Choroid plexus epithelial cell (primary cell): ENCODE results near the gene ATP5F1A.
A peak's percentile ranks its signal among the peaks of the same experiment; 100 is the strongest.
"Not testable (repeated sequence)": the region's sequence is repeated elsewhere in the genome, so short reads cannot be mapped to it uniquely, and the experiment has no call there.

Experiments
- DNase-seq: peaks from one replicate; pipeline ENCODE4 v3.0.0-alpha.2; 2010; ENCODE audit warnings: low read depth
- H3K4me3 ChIP-seq: 2 replicates; pipeline ENCODE4 v1.5.1; 2011; ENCODE audit warnings: low read depth, mild to moderate bottlenecking, control low read depth, low read length, moderate library complexity
- CTCF ChIP-seq: conservative IDR thresholded peaks from 2 replicates; pipeline ENCODE4 v1.5.1; 2011; ENCODE audit warnings: low read depth, mild to moderate bottlenecking, control low read depth, inconsistent platforms, low read length, moderate library complexity

ATP5F1A gene

DNA sequence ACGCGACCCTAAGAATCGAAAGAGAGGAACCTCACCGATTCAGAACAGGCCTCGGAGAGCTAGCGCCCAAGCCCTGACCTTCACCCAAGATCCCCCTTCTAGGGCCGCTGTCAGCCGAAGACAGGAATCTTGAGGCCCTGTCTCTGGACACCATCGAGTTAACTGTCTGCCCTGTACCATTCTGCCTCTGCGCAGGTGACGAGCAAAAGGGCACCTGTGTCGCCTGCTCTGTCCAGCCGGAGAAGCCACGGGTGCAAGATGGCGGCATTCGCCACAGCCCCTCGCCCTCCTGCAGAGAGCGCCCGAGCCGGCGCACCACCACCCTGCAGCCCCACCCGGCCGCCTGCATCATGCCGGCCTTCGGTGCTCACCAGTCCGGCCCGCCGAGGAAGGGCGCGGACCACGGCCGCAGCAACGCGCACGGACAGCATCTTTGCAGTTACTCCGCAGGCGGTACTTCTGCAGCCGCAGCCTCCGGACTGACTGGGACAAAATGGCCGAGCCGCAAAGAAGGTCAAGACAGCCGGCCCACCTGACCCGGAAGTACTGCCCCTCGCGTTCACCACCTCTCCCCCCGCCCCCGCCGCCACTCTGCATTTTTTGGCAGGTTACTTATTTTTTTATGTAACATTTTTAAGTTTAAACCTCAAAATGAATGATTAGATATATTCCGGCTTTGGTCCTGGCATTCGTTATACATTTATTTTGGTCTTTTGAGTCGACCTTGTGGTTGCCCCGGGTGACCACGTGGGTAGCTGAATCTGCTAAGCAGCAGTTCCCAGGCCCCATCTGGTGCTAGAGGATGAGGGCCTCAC is at the start of gene ATP5F1A:
TSS of gene ATP5F1A (minus strand) at position 496 of the 815 bp plus-strand sequence. CDS start at position 431, 65 bp downstream.
- peak within 1 kb of the TSS; percentile 79 for H3K4me3 ChIP-seq
- TF ChIP-seq CTCF: no peak
- DNase-seq: peak; percentile 83

DNA sequence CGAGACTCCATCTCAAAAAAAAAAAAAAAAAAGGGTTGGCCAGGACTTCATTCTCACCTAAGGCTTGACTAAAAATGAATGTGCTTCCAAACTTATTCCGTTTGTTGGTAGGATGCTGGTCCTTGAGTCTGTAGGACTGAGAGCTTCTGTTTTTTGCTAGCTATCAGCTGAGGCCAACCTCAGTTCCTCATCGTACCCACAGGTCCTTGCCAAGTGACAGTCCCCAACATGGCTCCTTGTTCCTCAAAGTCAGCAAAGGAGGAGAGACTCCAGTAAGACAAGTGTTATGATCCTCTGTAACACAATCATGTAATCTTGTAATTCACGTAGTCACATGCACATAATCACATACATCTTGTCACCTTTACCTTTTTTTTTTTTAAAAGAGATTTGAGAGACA is 43.1 kb upstream of the ATP5F1A start:
- DNase-seq: no peak

DNA sequence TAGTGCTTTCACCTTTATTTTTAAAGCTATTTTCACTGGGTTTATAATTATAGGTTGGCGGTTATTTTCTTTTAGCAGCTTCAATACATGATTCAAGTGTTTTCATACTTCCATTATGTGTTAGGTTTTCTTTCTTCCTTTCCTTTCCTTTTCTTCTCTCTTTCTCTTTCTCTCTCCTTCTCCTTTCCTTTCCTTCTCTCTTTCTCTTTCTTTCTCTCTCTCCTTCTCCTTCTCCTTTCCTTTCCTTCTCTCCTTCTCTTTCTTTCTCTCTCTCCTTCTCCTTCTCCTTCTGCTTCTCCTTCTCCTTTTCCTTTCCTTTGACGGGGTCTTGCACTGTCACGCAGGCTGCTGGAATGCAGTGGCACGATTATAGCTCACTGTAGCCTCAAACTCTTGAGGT is 42.1 kb upstream of the ATP5F1A start:
- no peak for DNase-seq
- H3K4me3 ChIP-seq: no peak overlapping the region
- TF ChIP-seq CTCF: no peak

More for the DNA sequence above, 43.1 kb upstream of the ATP5F1A start:
- TF ChIP-seq CTCF: no peak
- H3K4me3 ChIP-seq: no peak overlapping the region

DNA sequence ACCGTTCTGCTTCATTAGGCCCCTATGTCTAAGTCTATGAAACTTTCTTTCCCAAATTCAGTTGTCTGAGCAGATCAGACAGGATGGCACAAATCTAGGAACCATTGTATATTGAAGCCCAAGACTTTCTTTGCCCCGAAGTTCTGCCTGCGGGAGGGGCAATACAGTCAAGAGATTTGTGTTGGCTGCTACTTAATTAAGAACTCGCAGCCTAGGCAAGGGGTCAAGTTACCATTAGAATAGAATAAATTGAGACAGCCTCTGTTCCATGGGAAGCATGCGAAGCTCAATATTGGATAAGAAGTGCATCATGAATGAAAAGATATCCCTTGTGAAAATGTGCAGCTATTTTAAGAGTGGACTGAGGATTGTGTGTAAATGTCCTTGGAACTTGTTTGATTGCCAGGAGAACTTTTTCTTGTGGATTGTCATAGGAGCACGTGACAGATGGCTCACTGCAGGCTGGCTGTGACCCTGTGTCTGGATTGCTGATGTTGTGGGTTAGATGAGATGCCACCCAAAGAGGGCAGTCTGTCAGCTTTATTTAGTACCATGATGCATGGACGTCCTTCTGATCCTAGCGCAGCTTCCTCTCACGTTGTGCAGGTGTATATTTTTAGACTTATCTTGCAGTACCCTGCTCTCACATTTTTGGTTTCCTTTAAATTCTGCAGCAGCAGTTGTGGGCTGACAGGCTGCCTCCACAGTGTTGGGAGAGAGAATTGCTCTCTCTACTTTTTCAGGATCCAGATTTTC is 37.0 kb upstream of the ATP5F1A start:
- DNase-seq: no peak
- TF ChIP-seq CTCF: no peak
- H3K4me3 ChIP-seq: no peak overlapping the region

DNA sequence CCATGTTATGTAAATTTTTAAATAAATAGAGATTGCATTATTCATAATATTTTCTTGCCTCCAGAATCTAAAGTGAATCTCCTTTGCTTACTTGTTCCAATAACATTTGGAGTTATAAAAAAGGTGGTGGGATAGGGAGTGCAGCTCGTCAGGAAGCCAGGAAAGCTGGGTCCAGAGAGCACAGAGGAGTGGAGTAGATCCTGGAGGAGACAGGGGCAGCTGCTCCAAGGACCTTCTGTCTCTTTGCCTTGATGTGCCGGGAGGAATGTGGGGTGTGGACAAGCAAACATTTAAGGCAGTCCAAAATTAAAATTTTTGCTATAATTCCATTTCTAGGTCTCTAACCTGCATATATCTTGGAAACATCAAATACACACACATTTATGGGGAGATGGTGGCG is 35.4 kb upstream of the ATP5F1A start:
- TF ChIP-seq CTCF: no peak
- DNase-seq: no peak
- no peak overlapping the region for H3K4me3 ChIP-seq

DNA sequence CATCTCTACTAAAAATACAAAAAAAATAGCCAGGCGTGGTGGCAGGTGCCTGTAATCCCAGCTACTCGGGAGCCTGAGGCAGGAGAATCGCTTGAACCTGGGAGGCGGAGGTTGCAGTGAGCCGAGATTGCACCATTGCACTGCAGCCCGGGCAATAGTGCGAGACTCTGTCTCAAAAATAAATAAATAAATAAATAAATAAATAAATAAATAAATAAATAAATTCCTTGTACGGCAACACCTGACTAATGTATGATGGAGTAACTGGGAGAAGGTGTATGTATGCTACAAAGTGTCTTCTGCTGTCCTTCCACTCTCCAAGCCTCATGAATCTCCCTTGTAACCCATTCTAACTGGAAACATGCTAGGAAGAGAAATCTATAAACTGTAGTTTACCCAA is 32.5 kb upstream of the ATP5F1A start:
- H3K4me3 ChIP-seq, DNase-seq: not testable (repeated sequence)

DNA sequence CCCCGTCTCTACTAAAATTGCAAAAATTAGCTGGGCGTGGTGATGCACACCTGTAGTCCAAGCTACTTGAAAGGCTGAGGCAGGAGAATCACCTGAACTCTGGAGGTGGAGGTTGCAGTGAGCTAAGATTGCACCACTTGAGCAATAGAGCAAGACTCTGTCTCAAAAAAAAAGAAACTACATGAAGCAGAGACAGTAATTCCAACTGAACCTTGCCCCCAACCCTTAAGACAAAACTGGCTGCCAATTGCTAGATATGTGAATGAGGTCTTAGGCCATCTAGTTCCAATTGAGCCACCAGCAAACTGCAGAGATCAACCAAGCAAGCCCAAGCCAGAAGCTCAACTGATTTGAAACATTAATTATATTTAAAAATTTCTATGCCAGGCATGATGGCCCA is 32.0 kb upstream of the ATP5F1A start:
- H3K4me3 ChIP-seq: no peak overlapping the region
- TF ChIP-seq CTCF: no peak
- DNase-seq: no peak

GRCh38 chr18:46126625-46127024 is 28.5 kb upstream of the ATP5F1A start:
- DNase-seq, H3K4me3 ChIP-seq: not testable (repeated sequence)
